ENCODE results near the gene SEPTIN12.
"Not testable (repeated sequence)": the region's sequence is repeated elsewhere in the genome, so short reads cannot be mapped to it uniquely, and the experiment has no call there.

DNA sequence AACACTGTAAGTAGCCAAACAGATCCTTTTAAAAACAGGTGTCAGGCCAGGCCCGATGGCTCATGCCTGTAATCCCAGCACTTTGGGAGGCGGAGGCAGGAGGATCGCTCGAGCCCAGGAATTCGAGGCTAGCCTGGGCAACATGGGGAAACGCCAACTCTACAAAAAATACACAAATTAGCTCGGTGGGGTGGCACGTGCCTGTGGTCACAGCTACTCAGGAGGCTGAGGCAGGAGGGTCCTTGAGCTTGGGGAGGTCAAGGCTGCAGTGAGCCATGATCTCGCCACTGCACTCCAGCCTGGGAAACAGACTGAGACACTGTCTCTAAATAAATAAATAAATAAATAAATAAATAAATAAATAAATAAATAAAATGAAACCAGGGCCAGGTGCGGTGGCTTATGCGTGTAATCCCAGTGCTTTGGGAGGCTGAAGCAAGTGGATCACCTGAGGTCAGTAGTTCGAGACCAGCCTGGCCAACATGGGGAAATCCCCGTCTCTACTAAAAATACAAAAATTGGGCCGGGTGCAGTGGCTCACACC lies 3.6 kb downstream of the SEPTIN12 start:
- TF ChIP-seq, protein P1, sequence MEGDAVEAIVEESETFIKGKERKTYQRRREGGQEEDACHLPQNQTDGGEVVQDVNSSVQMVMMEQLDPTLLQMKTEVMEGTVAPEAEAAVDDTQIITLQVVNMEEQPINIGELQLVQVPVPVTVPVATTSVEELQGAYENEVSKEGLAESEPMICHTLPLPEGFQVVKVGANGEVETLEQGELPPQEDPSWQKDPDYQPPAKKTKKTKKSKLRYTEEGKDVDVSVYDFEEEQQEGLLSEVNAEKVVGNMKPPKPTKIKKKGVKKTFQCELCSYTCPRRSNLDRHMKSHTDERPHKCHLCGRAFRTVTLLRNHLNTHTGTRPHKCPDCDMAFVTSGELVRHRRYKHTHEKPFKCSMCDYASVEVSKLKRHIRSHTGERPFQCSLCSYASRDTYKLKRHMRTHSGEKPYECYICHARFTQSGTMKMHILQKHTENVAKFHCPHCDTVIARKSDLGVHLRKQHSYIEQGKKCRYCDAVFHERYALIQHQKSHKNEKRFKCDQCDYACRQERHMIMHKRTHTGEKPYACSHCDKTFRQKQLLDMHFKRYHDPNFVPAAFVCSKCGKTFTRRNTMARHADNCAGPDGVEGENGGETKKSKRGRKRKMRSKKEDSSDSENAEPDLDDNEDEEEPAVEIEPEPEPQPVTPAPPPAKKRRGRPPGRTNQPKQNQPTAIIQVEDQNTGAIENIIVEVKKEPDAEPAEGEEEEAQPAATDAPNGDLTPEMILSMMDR (IDR thresholded peaks at IDR 0.05; ENCODE audit: poor library complexity, severe bottlenecking): not testable (repeated sequence)
- not testable (repeated sequence) for TF ChIP-seq MXI1 (conservative IDR thresholded peaks at IDR 0.05; ENCODE audit: poor library complexity, severe bottlenecking); POLR2AphosphoS5 (IDR thresholded peaks at IDR 0.05); EP300 (conservative IDR thresholded peaks at IDR 0.05; ENCODE audit: poor library complexity, severe bottlenecking); EZH2 (IDR thresholded peaks at IDR 0.05; ENCODE audit: borderline replicate concordance, insufficient read depth, low read length, poor library complexity, severe bottlenecking); RAD21 (conservative IDR thresholded peaks at IDR 0.05); SMC3 (conservative IDR thresholded peaks at IDR 0.05; ENCODE audit: poor library complexity); TAF1 (IDR thresholded peaks at IDR 0.05; ENCODE audit: low read depth)
- TF ChIP-seq, protein P2, sequence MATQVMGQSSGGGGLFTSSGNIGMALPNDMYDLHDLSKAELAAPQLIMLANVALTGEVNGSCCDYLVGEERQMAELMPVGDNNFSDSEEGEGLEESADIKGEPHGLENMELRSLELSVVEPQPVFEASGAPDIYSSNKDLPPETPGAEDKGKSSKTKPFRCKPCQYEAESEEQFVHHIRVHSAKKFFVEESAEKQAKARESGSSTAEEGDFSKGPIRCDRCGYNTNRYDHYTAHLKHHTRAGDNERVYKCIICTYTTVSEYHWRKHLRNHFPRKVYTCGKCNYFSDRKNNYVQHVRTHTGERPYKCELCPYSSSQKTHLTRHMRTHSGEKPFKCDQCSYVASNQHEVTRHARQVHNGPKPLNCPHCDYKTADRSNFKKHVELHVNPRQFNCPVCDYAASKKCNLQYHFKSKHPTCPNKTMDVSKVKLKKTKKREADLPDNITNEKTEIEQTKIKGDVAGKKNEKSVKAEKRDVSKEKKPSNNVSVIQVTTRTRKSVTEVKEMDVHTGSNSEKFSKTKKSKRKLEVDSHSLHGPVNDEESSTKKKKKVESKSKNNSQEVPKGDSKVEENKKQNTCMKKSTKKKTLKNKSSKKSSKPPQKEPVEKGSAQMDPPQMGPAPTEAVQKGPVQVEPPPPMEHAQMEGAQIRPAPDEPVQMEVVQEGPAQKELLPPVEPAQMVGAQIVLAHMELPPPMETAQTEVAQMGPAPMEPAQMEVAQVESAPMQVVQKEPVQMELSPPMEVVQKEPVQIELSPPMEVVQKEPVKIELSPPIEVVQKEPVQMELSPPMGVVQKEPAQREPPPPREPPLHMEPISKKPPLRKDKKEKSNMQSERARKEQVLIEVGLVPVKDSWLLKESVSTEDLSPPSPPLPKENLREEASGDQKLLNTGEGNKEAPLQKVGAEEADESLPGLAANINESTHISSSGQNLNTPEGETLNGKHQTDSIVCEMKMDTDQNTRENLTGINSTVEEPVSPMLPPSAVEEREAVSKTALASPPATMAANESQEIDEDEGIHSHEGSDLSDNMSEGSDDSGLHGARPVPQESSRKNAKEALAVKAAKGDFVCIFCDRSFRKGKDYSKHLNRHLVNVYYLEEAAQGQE (IDR thresholded peaks at IDR 0.05; ENCODE audit: borderline replicate concordance): not testable (repeated sequence)

Data from neural cell (in vitro differentiated cells).